Neural crest cell (in vitro differentiated cells): Measurements from ENCODE around the gene RBM19. TPM values are rescaled to one million over a fixed set of nuclear protein-coding genes. Genes with fewer than 3 reads are reported as not detected.

Experiments used
- DNase-seq: peaks from one replicate; pipeline ENCODE4 v3.0.0; 2021; ENCODE audit warnings: low read depth, mixed read lengths, low spot score
- H3K27ac Mint-ChIP-seq: one replicate; pipeline ENCODE4 v1.8.0; 2021; ENCODE audit warnings: mild to moderate bottlenecking, mixed read lengths; ENCODE audit not compliant: unreplicated experiment
- H3K27me3 Mint-ChIP-seq: 2 replicates; pipeline ENCODE4 v1.8.0; 2021; ENCODE audit warnings: low read depth, mild to moderate bottlenecking, mixed read lengths
- H3K36me3 Mint-ChIP-seq: 2 replicates; pipeline ENCODE4 v1.8.0; 2021; ENCODE audit warnings: low read depth, mild to moderate bottlenecking, mixed read lengths
- H3K4me1 Mint-ChIP-seq: 2 replicates; pipeline ENCODE4 v1.8.0; 2021; ENCODE audit warnings: mixed read lengths
- H3K4me3 Mint-ChIP-seq: one replicate; pipeline ENCODE4 v1.8.0; 2021; ENCODE audit warnings: mild to moderate bottlenecking, mixed read lengths
- H3K9me3 Mint-ChIP-seq: 2 replicates; pipeline ENCODE4 v1.8.0; 2021; ENCODE audit warnings: mixed read lengths
- CTCF ChIP-seq: fragments of 200-600 bp; sonication (generic); conservative IDR thresholded peaks from 2 replicates; pipeline ENCODE4 v1.5.0; 2021; ENCODE audit warnings: antibody characterized with exemption, mild to moderate bottlenecking
- total RNA-seq: library from RNA; stranded (reverse); gene quantifications from 2 replicates; pipeline ENCODE4 v1.2.1, GENCODE V29; 2021

The RBM19 gene
- total RNA-seq, 1 donor from 2014 or later = 42.6 TPM

GRCh38 chr12:113880326-113880725 lies 85.8 kb downstream of the RBM19 start:
- Mint-ChIP-seq H3K27ac (no peak overlapping the region), H3K4me1 (peaks cover 3% of the 10 kb centered on the region), H3K36me3 (peaks cover 12% of the 10 kb centered on the region), H3K27me3 (no peaks in the 10 kb centered on the region), H3K9me3 (peaks cover 3% of the 10 kb centered on the region), H3K4me3 (no peak overlapping the region)
- no peak for DNase-seq
- TF ChIP-seq CTCF = no peak

GRCh38 chr12:113879658-113880057 lies 86.5 kb downstream of the RBM19 start:
- no peak for TF ChIP-seq CTCF
- no peak overlapping the region for H3K4me3 Mint-ChIP-seq
- no peak for DNase-seq
- no peak overlapping the region for H3K27ac Mint-ChIP-seq
- peaks cover 5% of the 10 kb centered on the region for H3K4me1 Mint-ChIP-seq
- no peaks in the 10 kb centered on the region for H3K27me3 Mint-ChIP-seq
- peaks cover 6% of the 10 kb centered on the region for H3K36me3 Mint-ChIP-seq
- no peaks in the 10 kb centered on the region for H3K9me3 Mint-ChIP-seq

- no peak for TF ChIP-seq CTCF
- no peak overlapping the region for H3K27ac Mint-ChIP-seq
- DNase-seq = no peak
- peaks cover 9% of the 10 kb centered on the region for H3K4me1 Mint-ChIP-seq
- H3K4me3 Mint-ChIP-seq = no peak overlapping the region
- peaks cover 13% of the 10 kb centered on the region for H3K36me3 Mint-ChIP-seq
- no peaks in the 10 kb centered on the region for H3K9me3 Mint-ChIP-seq
- H3K27me3 Mint-ChIP-seq = no peaks in the 10 kb centered on the region
Observed at GRCh38 chr12:113877607-113878006, 88.5 kb downstream of the RBM19 start.

GRCh38 chr12:113876160-113876559 lies 90.0 kb downstream of the RBM19 start:
- DNase-seq = no peak
- no peaks in the 10 kb centered on the region for H3K9me3 Mint-ChIP-seq
- H3K27ac Mint-ChIP-seq = no peak overlapping the region
- H3K27me3 Mint-ChIP-seq = no peaks in the 10 kb centered on the region
- H3K36me3 Mint-ChIP-seq = peaks cover 16% of the 10 kb centered on the region
- H3K4me3 Mint-ChIP-seq = no peak overlapping the region
- no peak for TF ChIP-seq CTCF
- peaks cover 9% of the 10 kb centered on the region for H3K4me1 Mint-ChIP-seq

GRCh38 chr12:113875691-113876090 lies 90.4 kb downstream of the RBM19 start:
- peaks cover 9% of the 10 kb centered on the region for H3K4me1 Mint-ChIP-seq
- DNase-seq = no peak
- TF ChIP-seq CTCF = no peak
- H3K9me3 Mint-ChIP-seq = no peaks in the 10 kb centered on the region
- H3K27me3 Mint-ChIP-seq = no peaks in the 10 kb centered on the region
- no peak overlapping the region for H3K27ac Mint-ChIP-seq
- H3K4me3 Mint-ChIP-seq = no peak overlapping the region
- H3K36me3 Mint-ChIP-seq = peaks cover 16% of the 10 kb centered on the region
